IMR-90 (cell line): ENCODE data around the gene RAMP3. TPM values are rescaled to one million over a fixed set of nuclear protein-coding genes. Genes with fewer than 3 reads are reported as not detected.
A peak's percentile ranks its signal among the peaks of the same experiment; 100 is the strongest.

Experiments used
- ATAC-seq: fragments of 200-7000 bp; cut with Tn5 transposase; 2 replicates; pipeline ENCODE4 v1.9.1; 2020; ENCODE audit warnings: low read depth, mild to moderate bottlenecking, moderate library complexity
- BruUV-seq: library from RNA; stranded (reverse); fragments of 400-500 nt; replicated peaks from 2 replicates; lab custom pipeline; 2021; lab: Mats Ljungman, UMichigan
- CTCF ChIA-PET: fragments of 300-600 bp; formaldehyde crosslinking; extraction: SDS; loops from one replicate; lab custom pipeline; 2021; ENCODE audit warnings: antibody characterized with exemption; lab: Yijun Ruan, JAX
- POLR2A ChIA-PET: fragments of 300-600 bp; sonication (Branson Sonifier 250); formaldehyde crosslinking; loops from one replicate; lab custom pipeline; 2022; ENCODE audit warnings: antibody characterized with exemption; ENCODE audit not compliant: unreplicated experiment; lab: Charles Lee
- DNase-seq: peaks from one replicate; pipeline ENCODE4 v3.0.0; 2013
- H2AFZ ChIP-seq: replicated peaks from 2 replicates; pipeline ENCODE3; 2013; ENCODE audit warnings: low read length, mild to moderate bottlenecking; ENCODE audit not compliant: poor library complexity
- H2AK5ac ChIP-seq: 2 replicates; pipeline ENCODE4 v1.6.1; 2013; ENCODE audit warnings: low read depth, low read length, inconsistent platforms
- H2AK9ac ChIP-seq: replicated peaks from 2 replicates; pipeline ENCODE3; 2013; ENCODE audit warnings: mild to moderate bottlenecking, low read depth, low read length, moderate library complexity; ENCODE audit not compliant: poor library complexity
- H2BK120ac ChIP-seq: 2 replicates; pipeline ENCODE4 v1.6.1; 2013; ENCODE audit warnings: low read depth, low read length, inconsistent platforms
- H2BK15ac ChIP-seq: 3 replicates; pipeline ENCODE4 v1.6.1; 2013; ENCODE audit warnings: low read depth, low read length, inconsistent platforms
- H2BK20ac ChIP-seq: 2 replicates; pipeline ENCODE4 v1.6.1; 2013; ENCODE audit warnings: low read depth, mild to moderate bottlenecking, inconsistent platforms, low read length, moderate library complexity
- H2BK5ac ChIP-seq: 2 replicates; pipeline ENCODE4 v1.6.1; 2013; ENCODE audit warnings: mild to moderate bottlenecking, low read depth, low read length, inconsistent platforms; ENCODE audit not compliant: poor library complexity, severe bottlenecking
- H3K14ac ChIP-seq: replicated peaks from 2 replicates; pipeline ENCODE4 v1.6.1; 2013; ENCODE audit warnings: low read depth, low read length, inconsistent platforms
- H3K18ac ChIP-seq: 2 replicates; pipeline ENCODE4 v1.6.1; 2013; ENCODE audit warnings: low read depth, low read length, control low read depth
- H3K23ac ChIP-seq: 2 replicates; pipeline ENCODE4 v1.6.1; 2013; ENCODE audit warnings: low read depth, low read length, inconsistent platforms
- H3K27ac ChIP-seq: 2 replicates; pipeline ENCODE4 v1.5.1; 2013; ENCODE audit warnings: mild to moderate bottlenecking, control low read depth, low read length; ENCODE audit not compliant: insufficient read depth
- H3K27me3 ChIP-seq: 2 replicates; pipeline ENCODE4 v1.6.1; 2013; ENCODE audit warnings: low read length; ENCODE audit not compliant: control insufficient read depth, insufficient read depth
- H3K36me3 ChIP-seq: 2 replicates; pipeline ENCODE4 v1.6.1; 2013; ENCODE audit warnings: low read length, mixed read lengths; ENCODE audit not compliant: control insufficient read depth, insufficient read depth
- H3K4ac ChIP-seq: 2 replicates; pipeline ENCODE4 v1.6.1; 2013; ENCODE audit warnings: low read depth, low read length, inconsistent platforms
- H3K4me1 ChIP-seq: 2 replicates; pipeline ENCODE4 v1.6.1; 2013; ENCODE audit warnings: low read length, mixed read lengths; ENCODE audit not compliant: control insufficient read depth, insufficient read depth
- H3K4me2 ChIP-seq: 2 replicates; pipeline ENCODE4 v1.6.1; 2013; ENCODE audit warnings: low read depth, mild to moderate bottlenecking, control low read depth, low read length, moderate library complexity
- H3K4me3 ChIP-seq: 2 replicates; pipeline ENCODE4 v1.5.1; 2013; ENCODE audit warnings: low read depth, mild to moderate bottlenecking, control low read depth, low read length, moderate library complexity; ENCODE audit not compliant: insufficient read depth
- H3K56ac ChIP-seq: 2 replicates; pipeline ENCODE4 v1.6.1; 2013; ENCODE audit warnings: low read length, inconsistent platforms; ENCODE audit not compliant: insufficient read depth; ENCODE audit errors: extremely low read depth
- H3K79me1 ChIP-seq, 2 experiments: 2 replicates each; pipeline ENCODE4 v1.6.1; 2013; ENCODE audit warnings: low read length in 2 of 2, inconsistent platforms in 1 of 2, low read depth in 1 of 2
- H3K9ac ChIP-seq: 2 replicates; pipeline ENCODE4 v1.6.1; 2013; ENCODE audit warnings: low read depth, low read length, control low read depth
- H3K9me1 ChIP-seq: 2 replicates; pipeline ENCODE4 v1.6.1; 2013; ENCODE audit warnings: low read length, inconsistent platforms; ENCODE audit not compliant: insufficient read depth
- H3K9me3 ChIP-seq: 2 replicates; pipeline ENCODE4 v1.6.1; 2013; ENCODE audit warnings: low read length; ENCODE audit not compliant: control insufficient read depth, insufficient read depth
- H4K20me1 ChIP-seq: 2 replicates; pipeline ENCODE4 v1.6.1; 2013; ENCODE audit warnings: low read length, inconsistent platforms; ENCODE audit not compliant: insufficient read depth
- H4K5ac ChIP-seq: 2 replicates; pipeline ENCODE4 v1.6.1; 2013; ENCODE audit warnings: mild to moderate bottlenecking, low read depth, low read length, control low read depth
- H4K8ac ChIP-seq, 2 experiments: 2 replicates each; pipeline ENCODE4 v1.6.1; 2013; ENCODE audit warnings: low read depth in 2 of 2, low read length in 2 of 2, control low read depth in 1 of 2, inconsistent platforms in 1 of 2
- H4K91ac ChIP-seq: 2 replicates; pipeline ENCODE4 v1.6.1; 2013; ENCODE audit warnings: low read depth, low read length, inconsistent platforms; ENCODE audit not compliant: insufficient read depth
- BHLHE40 ChIP-seq: fragments of 150-350 bp; IDR thresholded peaks from 2 replicates; pipeline ENCODE4 v1.6.1; 2016; ENCODE audit warnings: mild to moderate bottlenecking, low read depth, low read length
- CHD1 ChIP-seq: IDR thresholded peaks from 2 replicates; pipeline ENCODE4 v1.6.1; 2012; ENCODE audit warnings: low read depth, low read length, improper control_type of control experiment
- CTCF ChIP-seq: conservative IDR thresholded peaks from 2 replicates; pipeline ENCODE4 v1.5.1; 2012; ENCODE audit warnings: mild to moderate bottlenecking, low read depth, low read length, improper control_type of control experiment
- ELK1 ChIP-seq: fragments of 150-350 bp; IDR thresholded peaks from 2 replicates; pipeline ENCODE4 v1.6.1; 2016; ENCODE audit warnings: low read depth, mild to moderate bottlenecking, low read length, moderate library complexity, borderline replicate concordance
- MAFK ChIP-seq: IDR thresholded peaks from 2 replicates; pipeline ENCODE4 v1.6.1; 2012; ENCODE audit warnings: low read depth, low read length, improper control_type of control experiment
- MAZ ChIP-seq: IDR thresholded peaks from 2 replicates; pipeline ENCODE4 v1.6.1; 2012; ENCODE audit warnings: low read depth, mild to moderate bottlenecking, low read length, improper control_type of control experiment, moderate library complexity, borderline replicate concordance
- RAD21 ChIP-seq: IDR thresholded peaks from 2 replicates; pipeline ENCODE4 v1.6.1; 2012; ENCODE audit warnings: low read length, improper control_type of control experiment
- RCOR1 ChIP-seq: IDR thresholded peaks from 2 replicates; pipeline ENCODE4 v1.6.1; 2012; ENCODE audit warnings: mild to moderate bottlenecking, low read length, improper control_type of control experiment; ENCODE audit not compliant: insufficient replicate concordance
- RFX5 ChIP-seq: IDR thresholded peaks from 2 replicates; pipeline ENCODE4 v1.8.0; 2012; ENCODE audit warnings: low read depth, mild to moderate bottlenecking, low read length, moderate library complexity
- SMC3 ChIP-seq: fragments of 150-350 bp; IDR thresholded peaks from 2 replicates; pipeline ENCODE4 v1.6.1; 2016; ENCODE audit warnings: low read depth, mild to moderate bottlenecking, antibody characterized with exemption, low read length, moderate library complexity
- USF2 ChIP-seq: fragments of 150-350 bp; IDR thresholded peaks from 2 replicates; pipeline ENCODE4 v1.6.1; 2017; ENCODE audit warnings: mild to moderate bottlenecking, antibody characterized with exemption, low read length, low read depth
- WGBS, 2 experiments: methylation state at CpG; one replicate each; pipeline versions ENCODE4 v1.1.5 to v1.1.7; 2013; ENCODE audit warnings: missing lambda C conversion rate in 2 of 2; ENCODE audit not compliant: insufficient read length in 1 of 2; ENCODE audit errors: extremely low coverage in 2 of 2; 5-methylcytosine and 5-hydroxymethylcytosine counted together
- dilution Hi-C: fragments of 300-500 bp; cut with HindIII; formaldehyde crosslinking; loops from one replicate; pipeline ENCODE4 v1.14.3; 2018; ENCODE audit warnings: low sequenced_read_pairs; ENCODE audit not compliant: unreplicated experiment
- in situ Hi-C: fragments of 300-500 bp; cut with MboI; formaldehyde crosslinking; loops from 3 replicates; pipeline ENCODE4 v1.14.3; 2019; ENCODE audit warnings: low sequenced_read_pairs, inconsistent platforms, mixed read lengths
- intact Hi-C: fragments of 100-400 bp; cut with micrococcal nuclease; formaldehyde crosslinking; loops from 2 replicates; pipeline ENCODE4 v1.10.0; 2022
- polyA plus RNA-seq, 3 experiments: library from polyadenylated mRNA; depleted of rRNA; stranded (reverse); fragments of >200 nt; gene quantifications; 2 replicates each; pipeline ENCODE4 v1.2.3, GENCODE V29; 2012; ENCODE audit warnings: low replicate concordance in 1 of 3
- total RNA-seq: library from RNA; depleted of rRNA; stranded (reverse); fragments of >200 nt; gene quantifications from 2 replicates; pipeline ENCODE4 v1.2.3, GENCODE V29; 2012

RAMP3 gene
- total and polyA plus RNA-seq, 2 of the 4 experiments (the other 2 are of a cell fraction), result not detected

GRCh38 chr7:45111298-45112223 lies 46.0 kb upstream of the RAMP3 start, which contains the start of gene TBRG4:
TSS of gene TBRG4 (minus strand) at chr7:45111697. CDS start at chr7:45109237, 2,460 bp downstream.
- in situ Hi-C loops (no loop called here), intact Hi-C loops (loop anchor here (5.0 kb wide), 1 partner anchor 229 kb away; no protein-coding TSS in a partner anchor), dilution Hi-C loops (no loop called here)
- peak within 1 kb of the TSS; percentile 78 for H2BK120ac ChIP-seq
- ATAC-seq (peak; percentile 95), DNase-seq (peak; percentile 91)
- H3K4me3 ChIP-seq, result peak within 1 kb of the TSS; percentile 86
- peak within 1 kb of the TSS; percentile 90 for H3K27ac ChIP-seq
- H3K4ac ChIP-seq, result peak within 1 kb of the TSS; percentile 99
- no peaks in the 10 kb centered on the region for H3K9me1 ChIP-seq
- H4K8ac ChIP-seq, result peak within 1 kb of the TSS; percentile 87 to 100
- H2BK20ac ChIP-seq, result peak within 1 kb of the TSS; percentile 22; the same call in 1 of the 2 replicates
- peaks cover 3% of the 10 kb centered on the region; the same call in 1 of the 2 replicates for H3K4me1 ChIP-seq
- H3K36me3 ChIP-seq, result peaks cover 20% of the 10 kb centered on the region
- peak within 1 kb of the TSS; percentile 98 for H2AK9ac ChIP-seq
- POLR2A ChIA-PET, result interaction anchor here (0.6 to 0.9 kb wide), 2 partner anchors 104 to 307 kb away, joined by 3 to 7 read pairs; no protein-coding TSS in a partner anchor
- H4K91ac ChIP-seq, result peak within 1 kb of the TSS; percentile 99
- peak within 1 kb of the TSS; percentile 78 for H3K18ac ChIP-seq
- WGBS, 2 experiments, result 3% methylated on average over 18 of the region's 64 CpGs; no CpG with 5 or more reads in 1 of the 2 experiments
- CTCF ChIA-PET, result interaction anchor here (0.7 to 1.3 kb wide), 2 partner anchors 24 to 138 kb away, joined by 4 to 5 read pairs; no protein-coding TSS in a partner anchor
- H2AFZ ChIP-seq, result peak within 1 kb of the TSS; percentile 97
- peak within 1 kb of the TSS; percentile 71; the same call in 1 of the 3 replicates for H2BK15ac ChIP-seq
- peak within 1 kb of the TSS; percentile 95 for H3K23ac ChIP-seq
- H4K20me1 ChIP-seq, result peaks cover 13% of the 10 kb centered on the region
- peak within 1 kb of the TSS; percentile 99 for H3K14ac ChIP-seq
- H3K4me2 ChIP-seq, result peak within 1 kb of the TSS; percentile 63
- peak within 1 kb of the TSS; percentile 92 for H4K5ac ChIP-seq
- H2BK5ac ChIP-seq, result peak within 1 kb of the TSS; percentile 91
- H3K9ac ChIP-seq, result peak within 1 kb of the TSS; percentile 92
- H3K56ac ChIP-seq, result peak within 1 kb of the TSS; percentile 95
- H2AK5ac ChIP-seq, result peak within 1 kb of the TSS; percentile 99
- no peaks in the 10 kb centered on the region for H3K9me3 ChIP-seq
- TSS peak; percentile 79 for BruUV-seq
- H3K27me3 ChIP-seq, result peaks cover 6% of the 10 kb centered on the region
- peaks cover 21 to 41% of the 10 kb centered on the region in 2 experiments for H3K79me1 ChIP-seq
- TF ChIP-seq MAFK (no peak), RFX5 (no peak), RCOR1 (no peak), RAD21 (peak; percentile 23; the same call in 1 of the 2 replicates), CTCF (peak; percentile 44), SMC3 (peak; percentile 18; the same call in 1 of the 2 replicates), MAZ (peak; percentile 45; the same call in 1 of the 2 replicates), BHLHE40 (peak; percentile 71), USF2 (peak; percentile 36; the same call in 1 of the 2 replicates), CHD1 (no peak), ELK1 (0 out of 2 replicates have a peak, but pooled peaks have one; percentile 79)
